GM12878 (cell line): ENCODE results near the gene MAGI1. TPM values are rescaled to one million over a fixed set of nuclear protein-coding genes. Genes with fewer than 3 reads are reported as not detected.

Experiments used
- ATAC-seq: fragments of 200-7000 bp; cut with Tn5 transposase; 3 replicates; pipeline ENCODE4 v1.9.1; 2020; ENCODE audit warnings: mild to moderate bottlenecking, moderate library complexity
- BruUV-seq: library from RNA; stranded (reverse); fragments of 400-500 nt; replicated peaks from 2 replicates; lab custom pipeline; 2021; lab: Mats Ljungman, UMichigan
- CTCF ChIA-PET: fragments of 300-600 bp; sonication (Branson Sonifier 250); formaldehyde crosslinking; extraction: SDS; loops from one replicate; lab custom pipeline; 2021; ENCODE audit warnings: inconsistent platforms; lab: Yijun Ruan, JAX
- POLR2A ChIA-PET: fragments of 350-600 bp; formaldehyde crosslinking; extraction: SDS; loops from one replicate; lab custom pipeline; 2021; ENCODE audit warnings: inconsistent platforms; lab: Charles Lee
- RAD21 ChIA-PET: fragments of 300-600 bp; sonication (Branson Sonifier 250); formaldehyde crosslinking; loops from one replicate; lab custom pipeline; 2023; ENCODE audit warnings: antibody characterized with exemption; ENCODE audit not compliant: unreplicated experiment; lab: Charles Lee
- SMC1A ChIA-PET: fragments of 300-600 bp; sonication (Branson Sonifier 250); formaldehyde crosslinking; loops from one replicate; lab custom pipeline; 2023; ENCODE audit not compliant: unreplicated experiment, uncharacterized antibody; lab: Charles Lee
- DNase-seq: peaks from one replicate; pipeline ENCODE4 v3.0.0-alpha.2; 2011; ENCODE audit warnings: low read depth, low spot score
- FAIRE-seq: peaks from 3 replicates; lab custom pipeline; 2011; peaks lifted over from hg19 to GRCh38; lab: Jason Lieb, UNC
- H2AFZ ChIP-seq: 2 replicates; pipeline ENCODE4 v1.6.0; 2011; ENCODE audit warnings: low read depth, low read length, control low read depth; ENCODE audit not compliant: control insufficient read depth
- H3K27ac ChIP-seq: 2 replicates; pipeline ENCODE4 v1.5.1; 2011; ENCODE audit warnings: control low read depth; ENCODE audit not compliant: control insufficient read depth, insufficient read depth
- H3K27me3 ChIP-seq, 2 experiments: replicated peaks in 1 of 2; 2 replicates each; pipeline versions ENCODE4 v1.6.0 to v1.6.1; 2011; ENCODE audit warnings: low read length in 1 of 2; ENCODE audit not compliant: control insufficient read depth in 2 of 2, insufficient read depth in 2 of 2
- H3K36me3 ChIP-seq, 2 experiments: 2 replicates each; pipeline ENCODE4 v1.5.1; 2011; ENCODE audit warnings: low read length in 1 of 2; ENCODE audit not compliant: control insufficient read depth in 2 of 2, insufficient read depth in 2 of 2
- H3K4me1 ChIP-seq: 2 replicates; pipeline ENCODE4 v1.6.1; 2011; ENCODE audit warnings: mild to moderate bottlenecking, low read length, moderate library complexity, mixed read lengths; ENCODE audit not compliant: control insufficient read depth, insufficient read depth
- H3K4me2 ChIP-seq: 2 replicates; pipeline ENCODE4 v1.6.0; 2011; ENCODE audit warnings: control low read depth; ENCODE audit not compliant: control insufficient read depth, insufficient read depth
- H3K4me3 ChIP-seq: fragments of 200-600 bp; sonication (generic); 2 replicates; pipeline ENCODE4 v1.5.1; 2016
- H3K79me2 ChIP-seq: 2 replicates; pipeline ENCODE4 v1.6.0; 2011; ENCODE audit warnings: low read length; ENCODE audit not compliant: control insufficient read depth, insufficient read depth
- H3K9ac ChIP-seq: 2 replicates; pipeline ENCODE4 v1.8.0; 2011; ENCODE audit warnings: low read length, control low read depth, mixed read lengths; ENCODE audit not compliant: control insufficient read depth, insufficient read depth
- H3K9me3 ChIP-seq: replicated peaks from 3 replicates; pipeline ENCODE4 v1.5.1; 2011; ENCODE audit warnings: mild to moderate bottlenecking, low read length; ENCODE audit not compliant: control insufficient read depth, insufficient read depth
- H4K20me1 ChIP-seq: 2 replicates; pipeline ENCODE4 v1.6.0; 2011; ENCODE audit not compliant: control insufficient read depth, insufficient read depth
- CREB1 ChIP-seq: IDR thresholded peaks from 2 replicates; pipeline ENCODE4 v1.6.1; 2012; ENCODE audit warnings: low read depth, mild to moderate bottlenecking, inconsistent platforms
- DPF2 ChIP-seq: fragments of 450-650 bp; IDR thresholded peaks from 2 replicates; pipeline ENCODE4 v1.6.1; 2017; ENCODE audit warnings: mild to moderate bottlenecking
- GATAD2B ChIP-seq: fragments of 450-650 bp; conservative IDR thresholded peaks from 2 replicates; pipeline ENCODE4 v1.6.1; 2017; ENCODE audit warnings: low read depth, mild to moderate bottlenecking, moderate library complexity
- HDAC2 ChIP-seq: fragments of 200-600 bp; sonication (generic); IDR thresholded peaks from 2 replicates; pipeline ENCODE4 v1.6.1; 2017
- HDGF ChIP-seq: fragments of 450-650 bp; IDR thresholded peaks from 2 replicates; pipeline ENCODE4 v1.6.1; 2016; ENCODE audit warnings: antibody characterized with exemption
- IRF4 ChIP-seq: IDR thresholded peaks from 2 replicates; pipeline ENCODE4 v1.6.1; 2011; ENCODE audit warnings: low read depth, low read length
- MEF2A ChIP-seq: IDR thresholded peaks from 2 replicates; pipeline ENCODE4 v1.6.1; 2011; ENCODE audit warnings: low read depth, mild to moderate bottlenecking, low read length, moderate library complexity; ENCODE audit not compliant: insufficient read depth
- NRF1 ChIP-seq: conservative IDR thresholded peaks from 2 replicates; pipeline ENCODE4 v1.6.1; 2011; ENCODE audit warnings: mild to moderate bottlenecking, low read depth, low read length, improper control_type of control experiment
- PKNOX1 ChIP-seq: fragments of 450-650 bp; IDR thresholded peaks from 2 replicates; pipeline ENCODE4 v1.6.1; 2016; ENCODE audit warnings: mild to moderate bottlenecking
- RELB ChIP-seq: fragments of 450-650 bp; IDR thresholded peaks from 2 replicates; pipeline ENCODE4 v1.6.1; 2017; ENCODE audit warnings: low read depth, mild to moderate bottlenecking, moderate library complexity
- REST ChIP-seq: IDR thresholded peaks from 2 replicates; pipeline ENCODE4 v1.6.1; 2012; ENCODE audit warnings: mild to moderate bottlenecking, low read depth, low read length
- SIN3A ChIP-seq: IDR thresholded peaks from 2 replicates; pipeline ENCODE4 v1.6.1; 2012; ENCODE audit warnings: low read depth, low read length, improper control_type of control experiment
- SMAD1 ChIP-seq: fragments of 450-650 bp; IDR thresholded peaks from 2 replicates; pipeline ENCODE4 v1.6.1; 2018; ENCODE audit warnings: mild to moderate bottlenecking, low read depth; ENCODE audit not compliant: partially characterized antibody
- SRF ChIP-seq, 2 experiments: IDR thresholded peaks; 2 replicates each; pipeline ENCODE4 v1.6.1; 2011; ENCODE audit warnings: low read depth in 2 of 2, low read length in 2 of 2, mild to moderate bottlenecking in 1 of 2, moderate library complexity in 1 of 2
- USF1 ChIP-seq: IDR thresholded peaks from 2 replicates; pipeline ENCODE4 v1.6.1; 2011; ENCODE audit warnings: borderline replicate concordance, low read depth, mild to moderate bottlenecking, moderate library complexity, mixed read lengths, low read length; ENCODE audit not compliant: insufficient read depth; ENCODE audit errors: extremely low read length
- ZBED1 ChIP-seq: IDR thresholded peaks from 2 replicates; pipeline ENCODE4 v1.6.1; 2016; ENCODE audit warnings: borderline replicate concordance
- WGBS: methylation state at CpG from one replicate; pipeline ENCODE4 v1.1.6; 2016; ENCODE audit warnings: low lambda C conversion rate; ENCODE audit not compliant: insufficient replicate concordance, insufficient coverage; ENCODE audit errors: missing lambda C conversion rate; 5-methylcytosine and 5-hydroxymethylcytosine counted together
- in situ Hi-C: fragments of 300-500 bp; cut with MboI; formaldehyde crosslinking; loops from 9 replicates; pipeline ENCODE4 v1.14.3; 2018; ENCODE audit warnings: mixed read lengths
- intact Hi-C: fragments of 100-400 bp; cut with micrococcal nuclease; formaldehyde crosslinking; loops from one replicate; pipeline ENCODE4 v1.14.2; 2022; ENCODE audit not compliant: unreplicated experiment
- polyA plus RNA-seq, 11 experiments: library from polyadenylated mRNA; depleted of rRNA in 4 of 11; unstranded in 6 of 11; stranded (reverse) in 5 of 11; fragments of >200 nt; fragmentation: Nextera tagmentation in 4 of 11; fragmentation: Illumina TruSeq in 1 of 11; extraction: Ambion mirVana in 4 of 11; extraction: Trizol in 1 of 11; gene quantifications; 1 replicate in 1 of 11; 2 replicates in 10 of 11; pipeline versions ENCODE4 v1.2.1 to v1.2.3, GENCODE V29; 2011 to 2016; ENCODE audit warnings: inconsistent platforms in 2 of 11, missing spikeins in 2 of 11, low read depth in 1 of 11
- total RNA-seq, 4 experiments: library from RNA; depleted of rRNA in 3 of 4; stranded (reverse); fragments of >200 nt in 3 of 4; fragmentation: Illumina TruSeq in 1 of 4; extraction: Trizol in 1 of 4; gene quantifications; 2 replicates each; pipeline versions ENCODE4 v1.2.1 to v1.2.3, GENCODE V29; 2013 to 2021

The MAGI1 gene
- total and polyA plus RNA-seq, 10 of the 15 experiments (the other 5 are each of a cell fraction or from before 2014, with no cell fraction given), result 0.02 to 3.3 (median 0.29) TPM; not detected in 1

GRCh38 chr3:65605876-65606432 is 432.8 kb downstream of the MAGI1 start:
- Histone ChIP-seq H3K27ac (no peak overlapping the region), H3K36me3 (no peaks in the 10 kb centered on the region), H3K4me1 (no peaks in the 10 kb centered on the region), H2AFZ (no peak overlapping the region), H3K27me3 (no peaks in the 10 kb centered on the region), H3K9me3 (no peaks in the 10 kb centered on the region), H3K9ac (no peak overlapping the region), H3K79me2 (no peaks in the 10 kb centered on the region), H4K20me1 (no peaks in the 10 kb centered on the region), H3K4me3 (no peak overlapping the region), H3K4me2 (no peak overlapping the region)
- in situ Hi-C loops (no loop called here), intact Hi-C loops (no loop called here)
- no peak for ATAC-seq
- DNase-seq, result no peak
- RAD21 ChIA-PET, result no interaction called here
- FAIRE-seq, result no peak
- SMC1A ChIA-PET, result no interaction called here
- CTCF ChIA-PET, result no interaction called here
- 9% methylated on average over 5 of the region's 5 CpGs for WGBS
- no TSS peak for BruUV-seq
- POLR2A ChIA-PET, result interaction anchor here (0.6 kb wide), 1 partner anchor 154 kb away, joined by 3 read pairs; no protein-coding TSS in a partner anchor
- TF ChIP-seq USF1 (no peak), HDGF (no peak), MEF2A (no peak), REST (no peak), DPF2 (no peak), PKNOX1 (no peak), ZBED1 (no peak), SRF (IDR thresholded peaks at IDR 0.05; ENCODE audit: low read depth in 2 of 2, low read length in 2 of 2) (no peak), CREB1 (no peak), NRF1 (no peak), IRF4 (no peak), RELB (no peak), HDAC2 (no peak), GATAD2B (no peak), SMAD1 (no peak), SIN3A (no peak)
